Measurements from ENCODE around the gene NELFB. TPM values are rescaled to one million over a fixed set of nuclear protein-coding genes. Genes with fewer than 3 reads are reported as not detected.

The NELFB gene
- total RNA-seq, 2 donors from 2014 or later: 37.2 to 40.6 TPM

DNA sequence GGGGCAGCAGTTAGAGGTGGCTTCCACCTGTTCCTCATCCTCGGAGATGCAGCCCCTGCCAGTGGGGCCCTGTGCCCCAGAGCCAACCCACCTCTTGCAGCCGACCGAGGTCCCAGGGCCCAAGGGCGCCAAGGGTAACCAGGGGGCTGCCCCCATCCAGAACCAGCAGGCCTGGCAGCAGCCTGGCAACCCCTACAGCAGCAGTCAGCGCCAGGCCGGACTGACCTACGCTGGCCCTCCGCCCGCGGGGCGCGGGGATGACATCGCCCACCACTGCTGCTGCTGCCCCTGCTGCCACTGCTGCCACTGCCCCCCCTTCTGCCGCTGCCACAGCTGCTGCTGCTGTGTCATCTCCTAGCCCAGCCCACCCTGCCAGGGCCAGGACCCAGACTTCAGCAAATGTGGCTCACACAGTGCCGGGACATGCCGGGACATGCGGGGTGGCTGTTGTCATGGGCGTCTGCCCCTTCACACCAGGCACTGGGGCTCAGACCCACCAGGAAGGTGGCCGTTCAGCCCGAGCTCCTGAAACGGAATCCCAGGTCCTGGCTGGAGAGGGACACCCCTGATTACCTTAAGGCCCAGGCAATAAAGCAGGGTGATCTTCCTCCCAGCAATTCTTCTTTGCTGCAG lies 29.3 kb upstream of the NELFB start:
- DNase-seq (ENCODE audit: low spot score) (no peak), ATAC-seq (ENCODE audit: insufficient number of reproducible peaks, low FRiP score, low read depth) (no peak)
- Histone ChIP-seq H3K4me3 (no peak overlapping the region), H3K27me3 (replicated peaks; ENCODE audit: insufficient read depth) (no peaks in the 10 kb centered on the region), H3K36me3 (no peaks in the 10 kb centered on the region), H3K27ac (no peak overlapping the region), H3K9me3 (no peaks in the 10 kb centered on the region), H3K4me1 (ENCODE audit: control insufficient read depth in 1 of 2, low read depth in 2 of 2) (peaks cover 7 to 19% of the 10 kb centered on the region in 2 donors)
- TF ChIP-seq, protein P1, sequence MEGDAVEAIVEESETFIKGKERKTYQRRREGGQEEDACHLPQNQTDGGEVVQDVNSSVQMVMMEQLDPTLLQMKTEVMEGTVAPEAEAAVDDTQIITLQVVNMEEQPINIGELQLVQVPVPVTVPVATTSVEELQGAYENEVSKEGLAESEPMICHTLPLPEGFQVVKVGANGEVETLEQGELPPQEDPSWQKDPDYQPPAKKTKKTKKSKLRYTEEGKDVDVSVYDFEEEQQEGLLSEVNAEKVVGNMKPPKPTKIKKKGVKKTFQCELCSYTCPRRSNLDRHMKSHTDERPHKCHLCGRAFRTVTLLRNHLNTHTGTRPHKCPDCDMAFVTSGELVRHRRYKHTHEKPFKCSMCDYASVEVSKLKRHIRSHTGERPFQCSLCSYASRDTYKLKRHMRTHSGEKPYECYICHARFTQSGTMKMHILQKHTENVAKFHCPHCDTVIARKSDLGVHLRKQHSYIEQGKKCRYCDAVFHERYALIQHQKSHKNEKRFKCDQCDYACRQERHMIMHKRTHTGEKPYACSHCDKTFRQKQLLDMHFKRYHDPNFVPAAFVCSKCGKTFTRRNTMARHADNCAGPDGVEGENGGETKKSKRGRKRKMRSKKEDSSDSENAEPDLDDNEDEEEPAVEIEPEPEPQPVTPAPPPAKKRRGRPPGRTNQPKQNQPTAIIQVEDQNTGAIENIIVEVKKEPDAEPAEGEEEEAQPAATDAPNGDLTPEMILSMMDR (IDR thresholded peaks at IDR 0.05): no peak

DNA sequence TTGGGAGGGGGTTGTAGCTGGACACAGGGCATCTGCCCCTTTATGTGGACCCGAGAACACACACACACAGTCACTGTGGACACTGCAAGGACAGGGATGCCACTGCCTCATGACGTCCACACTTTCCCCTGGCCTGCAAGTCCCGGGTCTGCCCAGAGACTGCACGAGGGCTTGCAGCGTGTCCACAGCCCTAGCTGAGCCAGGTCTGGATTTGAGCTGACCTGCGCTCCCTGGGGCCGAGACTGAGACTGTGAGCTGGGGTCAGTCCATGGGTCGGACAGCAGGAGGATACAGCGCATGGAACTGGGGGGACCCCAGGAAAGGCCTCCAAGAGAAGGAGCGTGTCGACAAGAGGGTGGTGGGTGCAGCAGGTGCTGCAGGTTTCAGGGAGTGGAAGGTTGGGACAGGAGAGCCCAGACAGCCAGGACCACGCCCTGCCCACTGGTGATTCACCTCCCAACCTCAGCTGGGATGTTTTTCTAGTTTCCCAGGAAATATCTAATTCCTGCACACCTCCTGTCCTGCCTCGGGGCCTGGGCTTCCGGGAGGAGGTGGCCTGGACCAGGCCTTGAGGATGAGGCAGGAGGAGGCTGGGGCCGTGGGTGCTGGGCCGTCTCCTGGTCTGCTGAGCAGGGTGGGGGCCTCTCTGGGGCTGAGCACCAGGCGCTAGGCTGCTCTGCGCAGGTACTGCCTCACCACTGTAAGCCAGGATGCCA lies 28.6 kb upstream of the NELFB start:
- Histone ChIP-seq H3K27ac (no peak overlapping the region), H3K9me3 (no peaks in the 10 kb centered on the region), H3K4me1 (ENCODE audit: control insufficient read depth in 1 of 2, low read depth in 2 of 2) (peaks cover 7 to 18% of the 10 kb centered on the region in 2 donors), H3K27me3 (replicated peaks; ENCODE audit: insufficient read depth) (no peaks in the 10 kb centered on the region), H3K4me3 (no peak overlapping the region), H3K36me3 (no peaks in the 10 kb centered on the region)
- DNase-seq (ENCODE audit: low spot score) (no peak), ATAC-seq (ENCODE audit: insufficient number of reproducible peaks, low FRiP score, low read depth) (no peak)
- TF ChIP-seq, protein P1 (IDR thresholded peaks at IDR 0.05): no peak

DNA sequence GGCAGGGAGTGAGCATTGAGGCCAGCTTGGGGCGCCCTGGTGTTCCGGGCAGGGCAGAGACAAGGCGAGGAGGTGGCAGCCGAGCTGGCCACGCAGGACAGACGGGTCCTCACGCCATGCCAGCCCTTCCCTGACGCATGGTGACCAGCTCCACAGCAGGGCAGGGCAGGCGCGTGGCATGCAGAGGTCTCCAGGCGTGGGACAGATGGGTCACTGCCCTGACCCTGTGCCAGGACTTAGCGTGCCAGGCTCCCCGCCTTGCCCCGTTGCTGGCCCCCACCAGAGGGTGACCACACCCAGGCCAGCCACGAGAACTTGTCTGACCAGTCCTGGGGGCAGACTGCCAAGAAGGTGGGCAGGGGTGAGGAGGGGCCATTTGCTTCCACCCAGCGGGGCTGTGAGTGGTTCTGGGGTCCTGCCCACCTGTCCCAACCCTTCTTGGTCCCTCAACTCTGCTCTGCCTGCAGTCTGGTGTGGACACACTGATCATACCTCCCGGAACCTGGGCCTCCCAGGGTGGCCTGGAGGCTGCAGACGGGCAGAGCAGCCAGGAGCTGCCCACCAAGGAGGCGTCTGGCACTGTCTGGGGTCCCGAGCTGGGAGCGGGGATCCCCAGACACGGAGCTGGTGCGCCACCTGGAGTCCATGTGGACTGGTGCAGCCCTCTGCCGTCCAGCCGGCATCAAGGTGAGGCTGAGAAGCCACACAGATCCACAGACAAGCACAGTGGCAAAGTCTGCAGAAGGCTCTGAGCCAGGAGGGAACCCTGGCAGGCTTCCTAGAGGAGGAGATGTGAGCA lies 27.9 kb upstream of the NELFB start, which contains the start of gene RNF224:
Gene RNF224 (plus strand): TSS at position 449 of the 799 bp plus-strand sequence. CDS start 834 bp downstream, outside the sequence.
- Histone ChIP-seq H3K4me1 (ENCODE audit: control insufficient read depth in 1 of 2, low read depth in 2 of 2) (peaks cover 7 to 15% of the 10 kb centered on the region in 2 donors), H3K4me3 (no peak within 1 kb of the TSS), H3K36me3 (no peaks in the 10 kb centered on the region), H3K27ac (no peak within 1 kb of the TSS), H3K27me3 (replicated peaks; ENCODE audit: insufficient read depth) (no peaks in the 10 kb centered on the region), H3K9me3 (no peaks in the 10 kb centered on the region)
- DNase-seq (ENCODE audit: low spot score) (no peak), ATAC-seq (ENCODE audit: insufficient number of reproducible peaks, low FRiP score, low read depth) (no peak)
- TF ChIP-seq, protein P1 (IDR thresholded peaks at IDR 0.05): peak; percentile 82

DNA sequence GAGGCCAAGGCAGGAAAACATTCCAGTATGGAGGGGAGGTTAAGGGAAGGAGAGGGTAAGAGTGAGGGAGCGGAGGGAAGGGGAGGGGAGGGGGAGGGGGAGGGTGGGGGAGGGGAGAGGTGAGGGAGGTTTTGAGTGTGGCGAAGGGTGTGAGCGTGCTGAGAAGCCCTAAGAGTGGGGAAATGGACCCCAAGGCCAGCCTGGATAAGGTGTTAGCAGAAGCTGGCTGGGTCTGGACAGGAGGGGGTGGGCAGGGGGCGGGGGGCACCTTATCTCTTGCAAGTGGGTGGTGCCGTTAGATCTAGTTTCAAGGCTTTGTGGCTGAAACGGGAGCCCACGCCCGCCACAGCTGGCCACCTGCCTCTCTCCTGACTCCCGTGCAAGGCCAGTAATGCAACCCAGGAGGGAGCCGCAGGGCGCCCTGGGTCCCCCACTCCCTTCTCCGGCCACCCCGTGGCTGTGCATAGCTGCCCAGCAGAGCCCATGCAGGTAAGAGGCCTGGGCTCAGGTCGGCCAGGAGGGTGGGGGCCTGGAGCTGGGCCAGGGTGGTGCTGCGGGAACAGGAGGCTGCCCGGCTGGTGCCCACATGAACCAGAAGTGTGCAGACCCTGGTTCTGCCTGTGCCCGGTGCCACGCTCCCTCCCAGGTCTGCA lies 27.1 kb upstream of the NELFB start:
- H3K9me3 ChIP-seq: no peaks in the 10 kb centered on the region
- no peaks in the 10 kb centered on the region for H3K27me3 ChIP-seq (replicated peaks; ENCODE audit: insufficient read depth)
- H3K36me3 ChIP-seq: no peaks in the 10 kb centered on the region
- no peak overlapping the region for H3K27ac ChIP-seq
- DNase-seq (ENCODE audit: low spot score): no peak
- H3K4me3 ChIP-seq: no peak overlapping the region
- H3K4me1 ChIP-seq (ENCODE audit: control insufficient read depth in 1 of 2, low read depth in 2 of 2): peaks cover under 1 to 8% of the 10 kb centered on the region in 2 donors
- no peak for ATAC-seq (ENCODE audit: insufficient number of reproducible peaks, low FRiP score, low read depth)
- TF ChIP-seq, protein P1 (IDR thresholded peaks at IDR 0.05): no peak
